BJ (cell line): ENCODE results near the gene BAD. TPM values are rescaled to one million over a fixed set of nuclear protein-coding genes. Genes with fewer than 3 reads are reported as not detected.

Experiments
- CTCF ChIA-PET: fragments of 350-600 bp; formaldehyde crosslinking; extraction: SDS; loops from one replicate; lab custom pipeline; 2021; ENCODE audit warnings: antibody characterized with exemption, inconsistent platforms; lab: Yijun Ruan, JAX
- POLR2A ChIA-PET: fragments of 300-600 bp; sonication (Branson Sonifier 250); formaldehyde crosslinking; extraction: SDS; loops from one replicate; lab custom pipeline; 2021; ENCODE audit warnings: antibody characterized with exemption; lab: Charles Lee
- DNase-seq: peaks from one replicate; pipeline ENCODE4 v3.0.0-alpha.2; 2011; ENCODE audit warnings: low read depth
- H3K27me3 ChIP-seq: 2 replicates; pipeline ENCODE4 v1.6.0; 2011; ENCODE audit warnings: low read length; ENCODE audit not compliant: control insufficient read depth, insufficient read depth
- H3K36me3 ChIP-seq: 2 replicates; pipeline ENCODE4 v1.5.1; 2011; ENCODE audit warnings: low read length; ENCODE audit not compliant: control insufficient read depth, insufficient read depth
- H3K4me3 ChIP-seq: 2 replicates; pipeline ENCODE4 v1.5.1; 2011; ENCODE audit warnings: low read depth, mild to moderate bottlenecking, control low read depth, low read length
- polyA plus RNA-seq: library from polyadenylated mRNA; depleted of rRNA; stranded (reverse); fragments of >200 nt; gene quantifications from 2 replicates; pipeline ENCODE4 v1.2.3, GENCODE V29; 2011
- TF ChIP-seq, protein P1 (sequence below): IDR thresholded peaks from 2 replicates; pipeline ENCODE4 v1.5.1; 2011; ENCODE audit warnings: low read depth, mild to moderate bottlenecking, control low read depth, inconsistent platforms, low read length, moderate library complexity; ENCODE audit not compliant: insufficient read depth

The BAD gene
- polyA plus RNA-seq, 1 experiment, result 85.3 TPM

DNA sequence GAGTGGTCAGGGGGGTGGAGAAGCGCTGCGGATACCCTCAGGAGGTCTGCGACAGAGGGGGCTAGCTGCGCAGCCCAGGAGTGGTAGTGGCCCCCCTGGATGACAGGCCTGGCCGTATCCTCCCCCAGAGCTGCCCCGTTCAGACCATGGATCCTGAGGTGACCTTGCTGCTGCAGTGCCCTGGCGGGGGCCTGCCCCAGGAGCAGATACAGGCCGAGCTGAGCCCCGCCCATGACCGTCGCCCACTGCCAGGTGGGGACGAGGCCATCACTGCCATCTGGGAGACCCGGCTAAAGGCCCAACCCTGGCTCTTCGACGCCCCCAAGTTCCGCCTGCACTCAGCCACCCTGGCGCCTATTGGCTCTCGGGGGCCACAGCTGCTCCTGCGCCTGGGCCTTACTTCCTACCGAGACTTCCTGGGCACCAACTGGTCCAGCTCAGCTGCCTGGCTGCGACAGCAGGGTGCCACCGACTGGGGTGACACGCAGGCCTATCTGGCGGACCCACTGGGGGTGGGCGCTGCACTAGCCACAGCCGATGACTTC is 57.9 kb downstream of the BAD start:
- ChIA-PET POLR2A (interaction anchor here (1.0 kb wide), 1 partner anchor 15 kb away, joined by 5 read pairs; no protein-coding TSS in a partner anchor), CTCF (interaction anchor here (0.8 to 2.0 kb wide), 10 partner anchors 9 to 91 kb away, joined by 3 to 9 read pairs (median 4); partner anchors contain the start of genes CATSPERZ, PLCB3, PRDX5 and TRMT112)
- Histone ChIP-seq H3K4me3 (peak overlapping the region; percentile 69), H3K36me3 (peaks cover 11% of the 10 kb centered on the region), H3K27me3 (no peaks in the 10 kb centered on the region)
- no peak for DNase-seq
- TF ChIP-seq, protein P1, sequence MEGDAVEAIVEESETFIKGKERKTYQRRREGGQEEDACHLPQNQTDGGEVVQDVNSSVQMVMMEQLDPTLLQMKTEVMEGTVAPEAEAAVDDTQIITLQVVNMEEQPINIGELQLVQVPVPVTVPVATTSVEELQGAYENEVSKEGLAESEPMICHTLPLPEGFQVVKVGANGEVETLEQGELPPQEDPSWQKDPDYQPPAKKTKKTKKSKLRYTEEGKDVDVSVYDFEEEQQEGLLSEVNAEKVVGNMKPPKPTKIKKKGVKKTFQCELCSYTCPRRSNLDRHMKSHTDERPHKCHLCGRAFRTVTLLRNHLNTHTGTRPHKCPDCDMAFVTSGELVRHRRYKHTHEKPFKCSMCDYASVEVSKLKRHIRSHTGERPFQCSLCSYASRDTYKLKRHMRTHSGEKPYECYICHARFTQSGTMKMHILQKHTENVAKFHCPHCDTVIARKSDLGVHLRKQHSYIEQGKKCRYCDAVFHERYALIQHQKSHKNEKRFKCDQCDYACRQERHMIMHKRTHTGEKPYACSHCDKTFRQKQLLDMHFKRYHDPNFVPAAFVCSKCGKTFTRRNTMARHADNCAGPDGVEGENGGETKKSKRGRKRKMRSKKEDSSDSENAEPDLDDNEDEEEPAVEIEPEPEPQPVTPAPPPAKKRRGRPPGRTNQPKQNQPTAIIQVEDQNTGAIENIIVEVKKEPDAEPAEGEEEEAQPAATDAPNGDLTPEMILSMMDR, result no peak

- no peaks in the 10 kb centered on the region for H3K27me3 ChIP-seq
- ChIA-PET POLR2A (interaction anchor here (0.7 to 1.0 kb wide), 2 partner anchors 16 to 92 kb away, joined by 3 to 5 read pairs; partner anchors contain the start of gene PRDX5), CTCF (interaction anchor here (0.8 to 2.6 kb wide), 10 partner anchors 10 to 92 kb away, joined by 3 to 6 read pairs (median 4); partner anchors contain the start of genes CATSPERZ, PLCB3, PRDX5 and TRMT112)
- TF ChIP-seq, protein P1, result peak; percentile 42
- H3K4me3 ChIP-seq, result peak within 1 kb of the TSS; percentile 69
- peaks cover 11% of the 10 kb centered on the region for H3K36me3 ChIP-seq
- DNase-seq, result no peak
Observed at GRCh38 chr11:64225608-64226506, 58.6 kb downstream of the BAD start, which contains the start of the genes NUDT22 and TRPT1. Gene NUDT22 (plus strand): TSS chr11:64226274. CDS start chr11:64226653, 379 bp downstream. Gene TRPT1 (minus strand): TSS chr11:64226186. CDS start chr11:64225860, 326 bp downstream.

DNA sequence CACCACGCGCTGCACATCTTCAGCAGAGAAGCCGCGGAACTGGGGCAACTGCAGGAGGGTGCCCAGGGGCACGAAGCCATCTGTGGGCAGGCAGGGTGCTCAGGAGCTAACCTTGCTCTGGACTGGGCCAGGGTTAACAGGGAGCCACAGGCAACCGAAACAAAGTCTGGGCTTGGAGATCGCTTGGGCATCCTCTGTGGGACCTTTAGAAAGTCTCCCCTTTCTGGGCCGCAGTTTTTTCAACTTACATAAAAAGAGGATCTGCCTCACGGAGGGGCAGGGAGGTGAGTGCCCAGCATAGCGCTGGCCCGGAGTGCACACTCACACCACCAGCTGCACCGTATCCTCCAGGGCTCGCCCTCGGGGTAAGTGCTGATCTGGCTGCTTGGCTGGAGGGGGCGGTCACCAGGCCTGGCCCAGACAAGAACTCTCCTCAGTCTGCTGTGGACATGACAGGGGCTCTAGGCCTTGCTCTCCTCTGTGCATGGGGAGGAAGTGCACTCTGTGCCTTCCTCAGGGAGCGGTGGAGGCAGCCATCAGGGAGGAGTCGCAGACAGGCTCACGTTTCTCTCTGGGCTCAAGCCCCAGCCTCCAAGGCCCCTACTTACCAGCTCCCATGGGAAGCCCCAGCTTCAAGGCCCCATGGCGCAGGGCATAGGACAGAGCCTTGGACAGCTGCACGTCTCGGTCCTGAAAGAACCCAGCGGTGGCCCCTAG is 59.4 kb downstream of the BAD start:
- ChIA-PET CTCF (interaction anchor here (1.3 to 4.8 kb wide), 3 partner anchors 9 to 27 kb away, joined by 4 to 26 read pairs (median 6); partner anchors contain the start of gene FERMT3), POLR2A (no interaction called here)
- H3K27me3 ChIP-seq, result no peaks in the 10 kb centered on the region
- peak overlapping the region; percentile 69 for H3K4me3 ChIP-seq
- DNase-seq, result no peak
- TF ChIP-seq, protein P1, result no peak
- H3K36me3 ChIP-seq, result peaks cover 17% of the 10 kb centered on the region

DNA sequence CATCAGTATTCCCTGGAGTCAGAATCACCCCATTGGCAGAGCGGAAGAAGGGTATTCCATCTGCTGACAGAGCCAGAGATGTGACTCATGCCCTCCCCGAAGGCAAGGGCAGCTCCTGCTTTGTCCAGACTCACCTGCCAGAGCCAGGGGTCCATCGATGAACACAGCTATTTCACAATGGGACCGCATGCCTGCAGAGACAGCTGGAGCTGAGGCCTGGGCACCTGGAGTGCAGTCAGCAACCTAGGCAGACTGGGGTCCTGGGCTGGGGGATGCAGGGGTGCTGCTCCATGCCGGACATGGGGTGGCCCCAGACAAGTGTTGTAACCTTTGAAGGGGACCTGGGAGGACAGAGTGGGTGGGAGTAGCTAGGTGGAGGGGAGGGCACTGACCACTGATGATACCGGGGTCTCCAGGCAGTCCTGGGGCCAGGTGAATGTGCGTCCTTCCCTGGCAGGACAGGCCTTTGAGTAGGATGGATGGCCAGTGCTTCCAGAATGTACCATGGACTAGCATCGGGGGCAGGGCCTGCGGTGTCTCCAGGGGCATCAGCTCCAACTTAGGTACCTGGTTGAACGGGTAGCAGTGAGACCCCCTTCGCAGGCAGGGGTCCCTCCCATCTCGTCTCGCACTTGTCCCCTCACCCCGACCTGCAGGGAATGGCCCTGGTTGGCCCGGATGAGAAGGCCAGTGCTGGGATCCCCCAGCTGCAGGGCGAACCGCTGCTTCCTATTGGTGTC is 60.1 kb downstream of the BAD start:
- ChIA-PET POLR2A (no interaction called here), CTCF (interaction anchor here (0.8 to 4.8 kb wide), 7 partner anchors 8 to 79 kb away, joined by 3 to 26 read pairs (median 5); partner anchors contain the start of gene FERMT3)
- no peak for DNase-seq
- Histone ChIP-seq H3K4me3 (no peak overlapping the region), H3K36me3 (peaks cover 17% of the 10 kb centered on the region), H3K27me3 (no peaks in the 10 kb centered on the region)
- TF ChIP-seq, protein P1, result no peak
